BJ (cell line): Measurements from ENCODE around the gene PALLD. TPM values are rescaled to one million over a fixed set of nuclear protein-coding genes. Genes with fewer than 3 reads are reported as not detected.

Experiments
- CTCF ChIA-PET: fragments of 350-600 bp; formaldehyde crosslinking; extraction: SDS; loops from one replicate; lab custom pipeline; 2021; ENCODE audit warnings: antibody characterized with exemption, inconsistent platforms; lab: Yijun Ruan, JAX
- POLR2A ChIA-PET: fragments of 300-600 bp; sonication (Branson Sonifier 250); formaldehyde crosslinking; extraction: SDS; loops from one replicate; lab custom pipeline; 2021; ENCODE audit warnings: antibody characterized with exemption; lab: Charles Lee
- DNase-seq: peaks from one replicate; pipeline ENCODE4 v3.0.0-alpha.2; 2011; ENCODE audit warnings: low read depth
- H3K27me3 ChIP-seq: 2 replicates; pipeline ENCODE4 v1.6.0; 2011; ENCODE audit warnings: low read length; ENCODE audit not compliant: control insufficient read depth, insufficient read depth
- H3K36me3 ChIP-seq: 2 replicates; pipeline ENCODE4 v1.5.1; 2011; ENCODE audit warnings: low read length; ENCODE audit not compliant: control insufficient read depth, insufficient read depth
- H3K4me3 ChIP-seq: 2 replicates; pipeline ENCODE4 v1.5.1; 2011; ENCODE audit warnings: low read depth, mild to moderate bottlenecking, control low read depth, low read length
- CTCF ChIP-seq: IDR thresholded peaks from 2 replicates; pipeline ENCODE4 v1.5.1; 2011; ENCODE audit warnings: low read depth, mild to moderate bottlenecking, control low read depth, inconsistent platforms, low read length, moderate library complexity; ENCODE audit not compliant: insufficient read depth
- polyA plus RNA-seq: library from polyadenylated mRNA; depleted of rRNA; stranded (reverse); fragments of >200 nt; gene quantifications from 2 replicates; pipeline ENCODE4 v1.2.3, GENCODE V29; 2011

PALLD gene
- polyA plus RNA-seq, 1 experiment: 30.3 TPM

- CTCF ChIA-PET: no interaction called here
- Histone ChIP-seq H3K36me3 (no peaks in the 10 kb centered on the region), H3K27me3 (no peaks in the 10 kb centered on the region), H3K4me3 (no peak overlapping the region)
- no peak for TF ChIP-seq CTCF
- no peak for DNase-seq
- POLR2A ChIA-PET: no interaction called here
These were observed 40.7 kb downstream of the PALLD start for GRCh38 chr4:168537571-168537970.

- Histone ChIP-seq H3K36me3 (no peaks in the 10 kb centered on the region), H3K27me3 (no peaks in the 10 kb centered on the region), H3K4me3 (no peak overlapping the region)
- no peak for TF ChIP-seq CTCF
- no peak for DNase-seq
- CTCF ChIA-PET: interaction anchor here (0.6 to 1.4 kb wide), 2 partner anchors 23 to 63 kb away, joined by 3 to 5 read pairs; no protein-coding TSS in a partner anchor
- POLR2A ChIA-PET: no interaction called here
These were observed 41.8 kb downstream of the PALLD start for GRCh38 chr4:168538632-168539031.

GRCh38 chr4:168540086-168540485 is 43.2 kb downstream of the PALLD start:
- no peak for DNase-seq
- no peak overlapping the region for H3K4me3 ChIP-seq
- TF ChIP-seq CTCF: no peak
- no peaks in the 10 kb centered on the region for H3K27me3 ChIP-seq
- no peaks in the 10 kb centered on the region for H3K36me3 ChIP-seq
- POLR2A ChIA-PET: no interaction called here
- CTCF ChIA-PET: interaction anchor here (1.4 kb wide), 1 partner anchor 24 kb away, joined by 5 read pairs; no protein-coding TSS in a partner anchor

GRCh38 chr4:168540503-168541265 is 43.8 kb downstream of the PALLD start:
- Histone ChIP-seq H3K4me3 (no peak overlapping the region), H3K36me3 (no peaks in the 10 kb centered on the region), H3K27me3 (no peaks in the 10 kb centered on the region)
- DNase-seq: no peak
- ChIA-PET POLR2A (no interaction called here), CTCF (no interaction called here)
- TF ChIP-seq CTCF: no peak

GRCh38 chr4:168541266-168541953 is 44.6 kb downstream of the PALLD start:
- POLR2A ChIA-PET: no interaction called here
- CTCF ChIA-PET: no interaction called here

More at GRCh38 chr4:168541266-168541953, 44.6 kb downstream of the PALLD start:
- no peak for TF ChIP-seq CTCF
- H3K4me3 ChIP-seq: no peak overlapping the region
- DNase-seq: no peak
- no peaks in the 10 kb centered on the region for H3K27me3 ChIP-seq
- H3K36me3 ChIP-seq: no peaks in the 10 kb centered on the region
